Natural killer cell treated with Interleukin-12 subunit alpha and Interleukin-12 subunit beta and Interleukin-15 and Interleukin-18, amount 100 ng/mL, for 72 hours (primary cell): ENCODE measurements around the gene FHIT. TPM values are rescaled to one million over a fixed set of nuclear protein-coding genes. Genes with fewer than 3 reads are reported as not detected.
"Not testable (repeated sequence)": the region's sequence is repeated elsewhere in the genome, so short reads cannot be mapped to it uniquely, and the experiment has no call there.

ENCODE experiments used
- ATAC-seq, 2 donors: fragments of 150-1000 bp; cut with Tn5 transposase in 1 of 2; sonication (Bioruptor Pico), chemical (Tn5 transposase) in 1 of 2; 2 replicates each; pipeline ENCODE4 v1.10.0; 2021
- DNase-seq: peaks from one replicate; pipeline ENCODE4 v3.0.0; 2022; ENCODE audit warnings: low spot score
- H3K27ac Mint-ChIP-seq, 2 donors: 1 replicate in 1 of 2; 2 replicates in 1 of 2; pipeline ENCODE4 v1.8.0; 2022; ENCODE audit warnings: mixed read lengths in 2 of 2, mild to moderate bottlenecking in 1 of 2, moderate library complexity in 1 of 2
- H3K27me3 Mint-ChIP-seq, 2 donors: 1 replicate in 1 of 2; 2 replicates in 1 of 2; pipeline ENCODE4 v1.8.0; 2022; ENCODE audit warnings: mixed read lengths in 2 of 2
- H3K36me3 Mint-ChIP-seq: one replicate; pipeline ENCODE4 v1.8.0; 2022; ENCODE audit warnings: mixed read lengths
- H3K4me1 Mint-ChIP-seq, 2 donors: 1 replicate in 1 of 2; 2 replicates in 1 of 2; pipeline ENCODE4 v1.8.0; 2022; ENCODE audit warnings: low read depth in 2 of 2, mixed read lengths in 2 of 2, mild to moderate bottlenecking in 1 of 2
- H3K4me3 Mint-ChIP-seq: one replicate; pipeline ENCODE4 v1.8.0; 2022; ENCODE audit warnings: mixed read lengths
- H3K9me3 Mint-ChIP-seq: 2 replicates; pipeline ENCODE4 v1.8.0; 2022; ENCODE audit warnings: mixed read lengths
- total RNA-seq, 2 donors: library from RNA; stranded (reverse); gene quantifications; one replicate each; pipeline ENCODE4 v1.2.3, GENCODE V29; 2022

The FHIT gene
- total RNA-seq, 2 donors from 2014 or later: 2.4 to 3.0 TPM

- H3K27me3 Mint-ChIP-seq: no peaks in the 10 kb centered on the region
Measured at GRCh38 chr3:60989626-60990441, 261.4 kb downstream of the FHIT start.

GRCh38 chr3:60987191-60987590, 264.1 kb downstream of the FHIT start:
- H3K27ac Mint-ChIP-seq, H3K4me3 Mint-ChIP-seq, H3K4me1 Mint-ChIP-seq, H3K27me3 Mint-ChIP-seq, H3K36me3 Mint-ChIP-seq, DNase-seq, ATAC-seq: not testable (repeated sequence)
- peaks cover 17% of the 10 kb centered on the region for H3K9me3 Mint-ChIP-seq

More at GRCh38 chr3:60989626-60990441, 261.4 kb downstream of the FHIT start:
- H3K4me1 Mint-ChIP-seq: no peaks in the 10 kb centered on the region
- ATAC-seq (no peak), DNase-seq (no peak)
- H3K9me3 Mint-ChIP-seq: peaks cover 9% of the 10 kb centered on the region
- H3K27ac Mint-ChIP-seq: no peak overlapping the region
- H3K36me3 Mint-ChIP-seq: peaks cover 4% of the 10 kb centered on the region
- H3K4me3 Mint-ChIP-seq: no peak overlapping the region

GRCh38 chr3:60986552-60986951, 264.7 kb downstream of the FHIT start:
- H3K27ac Mint-ChIP-seq: no peak overlapping the region
- DNase-seq (no peak), ATAC-seq (no peak)
- no peaks in the 10 kb centered on the region for H3K4me1 Mint-ChIP-seq
- no peak overlapping the region for H3K4me3 Mint-ChIP-seq
- H3K27me3 Mint-ChIP-seq: no peaks in the 10 kb centered on the region
- H3K36me3 Mint-ChIP-seq: no peaks in the 10 kb centered on the region
- peaks cover 17% of the 10 kb centered on the region for H3K9me3 Mint-ChIP-seq

GRCh38 chr3:60983906-60984305, 267.3 kb downstream of the FHIT start:
- Mint-ChIP-seq H3K27ac (no peak overlapping the region), H3K9me3 (peaks cover 17% of the 10 kb centered on the region), H3K36me3 (no peaks in the 10 kb centered on the region), H3K4me3 (no peak overlapping the region), H3K4me1 (peaks cover 0 to 6% of the 10 kb centered on the region in 2 donors), H3K27me3 (peaks cover 0 to 2% of the 10 kb centered on the region in 2 donors)
- DNase-seq: no peak
- ATAC-seq: no peak

GRCh38 chr3:60980342-60980692, 270.9 kb downstream of the FHIT start:
- Mint-ChIP-seq H3K4me1 (peaks cover 0 to 6% of the 10 kb centered on the region in 2 donors), H3K9me3 (peaks cover 11% of the 10 kb centered on the region), H3K4me3 (no peak overlapping the region), H3K27ac (no peak overlapping the region), H3K36me3 (no peaks in the 10 kb centered on the region), H3K27me3 (peaks cover 0 to 2% of the 10 kb centered on the region in 2 donors)
- no peak for DNase-seq
- no peak for ATAC-seq

- H3K27ac Mint-ChIP-seq: no peak overlapping the region
Measured at GRCh38 chr3:60979461-60980341, 271.6 kb downstream of the FHIT start.

GRCh38 chr3:60973321-60973720, 277.9 kb downstream of the FHIT start:
- Mint-ChIP-seq H3K4me3 (no peak overlapping the region), H3K27me3 (no peaks in the 10 kb centered on the region), H3K36me3 (peaks cover 8% of the 10 kb centered on the region), H3K27ac (no peak overlapping the region), H3K9me3 (no peaks in the 10 kb centered on the region), H3K4me1 (no peaks in the 10 kb centered on the region)
- no peak for ATAC-seq
- no peak for DNase-seq

More at GRCh38 chr3:60979461-60980341, 271.6 kb downstream of the FHIT start:
- Mint-ChIP-seq H3K36me3 (no peaks in the 10 kb centered on the region), H3K4me3 (no peak overlapping the region), H3K9me3 (peaks cover 9% of the 10 kb centered on the region), H3K27me3 (peaks cover 0 to 2% of the 10 kb centered on the region in 2 donors), H3K4me1 (peaks cover 0 to 6% of the 10 kb centered on the region in 2 donors)
- ATAC-seq: no peak
- DNase-seq: no peak

GRCh38 chr3:60972599-60972998, 278.7 kb downstream of the FHIT start:
- Mint-ChIP-seq H3K4me1 (no peaks in the 10 kb centered on the region), H3K36me3 (peaks cover 8% of the 10 kb centered on the region), H3K27ac (no peak overlapping the region), H3K27me3 (no peaks in the 10 kb centered on the region), H3K9me3 (no peaks in the 10 kb centered on the region), H3K4me3 (no peak overlapping the region)
- DNase-seq: no peak
- no peak for ATAC-seq

GRCh38 chr3:60970850-60971249, 280.4 kb downstream of the FHIT start:
- H3K4me3 Mint-ChIP-seq: no peak overlapping the region
- H3K27ac Mint-ChIP-seq: no peak overlapping the region
- ATAC-seq (no peak), DNase-seq (no peak)
- H3K27me3 Mint-ChIP-seq: no peaks in the 10 kb centered on the region
- peaks cover 2% of the 10 kb centered on the region for H3K9me3 Mint-ChIP-seq
- H3K4me1 Mint-ChIP-seq: no peaks in the 10 kb centered on the region
- H3K36me3 Mint-ChIP-seq: peaks cover 8% of the 10 kb centered on the region

- H3K4me3 Mint-ChIP-seq: no peak overlapping the region
- peaks cover 13% of the 10 kb centered on the region for H3K36me3 Mint-ChIP-seq
- no peak overlapping the region for H3K27ac Mint-ChIP-seq
- no peaks in the 10 kb centered on the region for H3K4me1 Mint-ChIP-seq
- H3K27me3 Mint-ChIP-seq: no peaks in the 10 kb centered on the region
- DNase-seq (no peak), ATAC-seq (no peak)
- peaks cover 15% of the 10 kb centered on the region for H3K9me3 Mint-ChIP-seq
Measured at GRCh38 chr3:60967141-60967540, 284.1 kb downstream of the FHIT start.

- Mint-ChIP-seq H3K27ac (no peak overlapping the region), H3K36me3 (peaks cover 20% of the 10 kb centered on the region), H3K27me3 (no peaks in the 10 kb centered on the region), H3K9me3 (peaks cover 14% of the 10 kb centered on the region), H3K4me1 (peaks cover 0 to 3% of the 10 kb centered on the region in 2 donors), H3K4me3 (no peak overlapping the region)
- no peak for DNase-seq
- no peak for ATAC-seq
Measured at GRCh38 chr3:60957541-60957940, 293.7 kb downstream of the FHIT start.

GRCh38 chr3:60956729-60957128, 294.5 kb downstream of the FHIT start:
- ATAC-seq (no peak), DNase-seq (no peak)
- no peak overlapping the region for H3K4me3 Mint-ChIP-seq
- peaks cover 17% of the 10 kb centered on the region for H3K36me3 Mint-ChIP-seq
- H3K4me1 Mint-ChIP-seq: peaks cover 0 to 3% of the 10 kb centered on the region in 2 donors
- no peak overlapping the region for H3K27ac Mint-ChIP-seq
- H3K9me3 Mint-ChIP-seq: peaks cover 18% of the 10 kb centered on the region
- no peaks in the 10 kb centered on the region for H3K27me3 Mint-ChIP-seq

GRCh38 chr3:60955034-60955433, 296.2 kb downstream of the FHIT start:
- Mint-ChIP-seq H3K36me3 (peaks cover 10% of the 10 kb centered on the region), H3K27ac (no peak overlapping the region), H3K4me1 (peaks cover 0 to 3% of the 10 kb centered on the region in 2 donors), H3K27me3 (no peaks in the 10 kb centered on the region), H3K9me3 (peaks cover 15% of the 10 kb centered on the region), H3K4me3 (no peak overlapping the region)
- no peak for DNase-seq
- no peak for ATAC-seq

- Mint-ChIP-seq H3K27ac (no peak overlapping the region), H3K27me3 (no peaks in the 10 kb centered on the region), H3K9me3 (peaks cover 11% of the 10 kb centered on the region), H3K4me1 (peaks cover 0 to 3% of the 10 kb centered on the region in 2 donors), H3K4me3 (no peak overlapping the region), H3K36me3 (peaks cover 6% of the 10 kb centered on the region)
- DNase-seq: no peak
- no peak for ATAC-seq
Measured at GRCh38 chr3:60954048-60954447, 297.2 kb downstream of the FHIT start.
